Heart left ventricle (tissue), 13 donors: Measurements from ENCODE around the gene SCYGR1.

ENCODE experiments used
- CTCF ChIP-seq, 12 donors: fragments of 200-600 bp; sonication (generic) in 4 of 12; IDR thresholded peaks; one replicate each; pipeline versions ENCODE4 v1.5.0 to v1.8.0; 2018 to 2022; ENCODE audit warnings: antibody characterized with exemption in 12 of 12, mild to moderate bottlenecking in 5 of 12
- POLR2A ChIP-seq, 2 donors: fragments of 450-650 bp; IDR thresholded peaks; one replicate each; pipeline ENCODE4 v1.6.1; 2017; ENCODE audit warnings: antibody characterized with exemption in 2 of 2, mild to moderate bottlenecking in 2 of 2, moderate library complexity in 2 of 2
- donor health status: ischemic (EF 13 %, LVEDD 7.1; RV severe dilation, severe dysfunction).
- donor health status: DM: no; HTN: yes; CAD: no.
- donor health status: DM: no; HTN: no; CAD: no.
- donor health status: ischemic (EF 25% LVEDD 6.9; RV normal size, moderate dysfunction).
- donor health status: ischemic (EF 25% LVEDD 5.7; RV mildly dilated, moderate dysfunction).
- donor health status: ischemic (EF 35%, LVEDD 5.7; RV mildly dilated, moderate dysfunction).
- donor health status: nonischemic (EF 11% LVEDD 7.7; RV severe dilation, severe dysfunction).
- donor health status: DM: yes; HTN: yes; CAD: no.
- donor health status: PGD.
- donor health status: ischemic (EF 29% LVEDD 5.4; RV normal size, mild dysfunction).
- donor health status: nonischemic (EF 23%, LVEDD 6.1; RV moderate dilation, normal function).

GRCh38 chr2:227433171-227433570, 45.4 kb upstream of the SCYGR1 start:
- TF ChIP-seq CTCF (IDR thresholded peaks at IDR 0.05) = no peak
- no peak for TF ChIP-seq POLR2A (IDR thresholded peaks at IDR 0.05)
